Osteoblast (primary cell): Measurements from ENCODE around the gene CAMK4. TPM values are rescaled to one million over a fixed set of nuclear protein-coding genes. Genes with fewer than 3 reads are reported as not detected.

Experiments
- DNase-seq: peaks from one replicate; pipeline ENCODE4 v3.0.0; 2011; ENCODE audit warnings: low spot score, mixed read lengths; ENCODE audit not compliant: insufficient read length; ENCODE audit errors: missing footprints
- H2AFZ ChIP-seq: 2 replicates; pipeline ENCODE4 v1.6.0; 2011; ENCODE audit warnings: mild to moderate bottlenecking, low read length
- H3K27ac ChIP-seq: 2 replicates; pipeline ENCODE4 v1.5.1; 2011; ENCODE audit warnings: mild to moderate bottlenecking, low read depth, low read length, moderate library complexity
- H3K27me3 ChIP-seq: 2 replicates; pipeline ENCODE4 v1.6.0; 2012; ENCODE audit warnings: mild to moderate bottlenecking, control low read depth, inconsistent platforms, low read length, moderate library complexity; ENCODE audit not compliant: insufficient read depth
- H3K36me3 ChIP-seq: 2 replicates; pipeline ENCODE4 v1.5.1; 2011; ENCODE audit warnings: mild to moderate bottlenecking, low read length, control low read depth, moderate library complexity; ENCODE audit not compliant: insufficient read depth
- H3K4me1 ChIP-seq: 2 replicates; pipeline ENCODE4 v1.5.1; 2011; ENCODE audit warnings: mild to moderate bottlenecking, low read length, control low read depth, moderate library complexity; ENCODE audit not compliant: insufficient read depth
- H3K4me2 ChIP-seq: 2 replicates; pipeline ENCODE4 v1.6.0; 2011; ENCODE audit warnings: mild to moderate bottlenecking, low read length; ENCODE audit not compliant: insufficient read depth
- H3K4me3 ChIP-seq: fragments of 200-600 bp; sonication (generic); 3 replicates; pipeline ENCODE4 v1.5.1; 2012; ENCODE audit warnings: mild to moderate bottlenecking, low read length, inconsistent platforms; ENCODE audit not compliant: insufficient read depth
- H3K79me2 ChIP-seq: 2 replicates; pipeline ENCODE4 v1.6.0; 2012; ENCODE audit warnings: mild to moderate bottlenecking, low read length, control low read depth, inconsistent platforms; ENCODE audit not compliant: insufficient read depth
- H3K9me3 ChIP-seq: 2 replicates; pipeline ENCODE4 v1.5.1; 2011; ENCODE audit warnings: low read depth, low read length, control low read depth
- H4K20me1 ChIP-seq: 2 replicates; pipeline ENCODE4 v1.6.0; 2012; ENCODE audit warnings: mild to moderate bottlenecking, low read length, control low read depth; ENCODE audit not compliant: insufficient read depth
- total RNA-seq: library from RNA; depleted of rRNA; stranded (reverse); fragments of >200 nt; gene quantifications from 2 replicates; pipeline ENCODE4 v1.2.3, GENCODE V29; 2012
- TF ChIP-seq, protein P1 (sequence below): IDR thresholded peaks from 2 replicates; pipeline ENCODE4 v1.5.1; 2011; ENCODE audit warnings: mild to moderate bottlenecking, low read depth, low read length, moderate library complexity; ENCODE audit errors: extremely low read depth

The CAMK4 gene
- total RNA-seq, 1 donor, result 0.72 TPM

DNA sequence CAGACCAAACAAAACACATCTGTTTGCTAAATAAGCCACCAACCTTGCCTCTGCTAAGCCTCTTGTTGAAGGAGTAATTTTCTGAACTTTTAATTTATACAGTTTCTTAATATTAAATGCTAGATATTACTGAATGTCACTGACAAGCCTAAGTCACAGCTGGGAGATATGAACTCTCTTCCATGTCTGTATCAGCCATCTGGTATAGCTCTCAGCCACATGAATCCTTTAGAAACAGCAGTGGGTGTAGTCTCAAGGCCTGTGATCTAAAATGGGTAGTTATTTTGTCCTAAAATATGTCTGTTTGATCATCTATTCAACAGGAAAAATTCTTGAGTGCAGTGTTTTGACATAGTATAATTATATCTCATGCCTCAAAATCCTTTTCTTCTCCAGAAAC, 97.2 kb downstream of the CAMK4 start:
- H3K4me1 ChIP-seq, result no peaks in the 10 kb centered on the region
- TF ChIP-seq, protein P1, sequence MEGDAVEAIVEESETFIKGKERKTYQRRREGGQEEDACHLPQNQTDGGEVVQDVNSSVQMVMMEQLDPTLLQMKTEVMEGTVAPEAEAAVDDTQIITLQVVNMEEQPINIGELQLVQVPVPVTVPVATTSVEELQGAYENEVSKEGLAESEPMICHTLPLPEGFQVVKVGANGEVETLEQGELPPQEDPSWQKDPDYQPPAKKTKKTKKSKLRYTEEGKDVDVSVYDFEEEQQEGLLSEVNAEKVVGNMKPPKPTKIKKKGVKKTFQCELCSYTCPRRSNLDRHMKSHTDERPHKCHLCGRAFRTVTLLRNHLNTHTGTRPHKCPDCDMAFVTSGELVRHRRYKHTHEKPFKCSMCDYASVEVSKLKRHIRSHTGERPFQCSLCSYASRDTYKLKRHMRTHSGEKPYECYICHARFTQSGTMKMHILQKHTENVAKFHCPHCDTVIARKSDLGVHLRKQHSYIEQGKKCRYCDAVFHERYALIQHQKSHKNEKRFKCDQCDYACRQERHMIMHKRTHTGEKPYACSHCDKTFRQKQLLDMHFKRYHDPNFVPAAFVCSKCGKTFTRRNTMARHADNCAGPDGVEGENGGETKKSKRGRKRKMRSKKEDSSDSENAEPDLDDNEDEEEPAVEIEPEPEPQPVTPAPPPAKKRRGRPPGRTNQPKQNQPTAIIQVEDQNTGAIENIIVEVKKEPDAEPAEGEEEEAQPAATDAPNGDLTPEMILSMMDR, result no peak
- no peaks in the 10 kb centered on the region for H3K9me3 ChIP-seq
- H3K79me2 ChIP-seq, result no peaks in the 10 kb centered on the region
- no peak overlapping the region for H3K27ac ChIP-seq
- H2AFZ ChIP-seq, result no peak overlapping the region
- H4K20me1 ChIP-seq, result no peaks in the 10 kb centered on the region
- no peaks in the 10 kb centered on the region for H3K27me3 ChIP-seq
- H3K36me3 ChIP-seq, result no peaks in the 10 kb centered on the region
- H3K4me3 ChIP-seq, result no peak overlapping the region
- H3K4me2 ChIP-seq, result no peak overlapping the region
- no peak for DNase-seq

DNA sequence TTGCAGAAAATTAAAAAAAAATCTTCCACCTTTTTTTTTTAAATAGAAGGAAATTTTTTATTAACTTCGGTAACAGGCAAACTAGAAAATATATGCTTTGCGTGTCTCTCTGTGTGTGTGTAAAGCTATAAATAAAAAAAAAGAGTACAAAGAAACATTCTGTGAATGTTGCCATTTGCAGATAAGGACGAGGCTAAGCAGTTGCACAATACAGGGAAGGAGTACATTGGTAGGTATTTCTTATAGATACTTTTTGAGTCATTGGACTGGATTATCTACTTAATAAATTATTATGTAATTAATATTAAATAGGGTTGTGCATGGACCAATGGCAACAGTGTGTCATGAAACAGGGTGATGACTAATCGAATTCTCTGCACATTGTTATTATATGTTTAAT, 102.4 kb downstream of the CAMK4 start:
- Histone ChIP-seq H3K4me2 (no peak overlapping the region), H3K27me3 (no peaks in the 10 kb centered on the region), H4K20me1 (no peaks in the 10 kb centered on the region), H3K4me1 (no peaks in the 10 kb centered on the region), H3K79me2 (no peaks in the 10 kb centered on the region), H2AFZ (no peak overlapping the region), H3K36me3 (no peaks in the 10 kb centered on the region), H3K9me3 (no peaks in the 10 kb centered on the region), H3K27ac (no peak overlapping the region), H3K4me3 (no peak overlapping the region)
- TF ChIP-seq, protein P1, result no peak
- DNase-seq, result no peak

DNA sequence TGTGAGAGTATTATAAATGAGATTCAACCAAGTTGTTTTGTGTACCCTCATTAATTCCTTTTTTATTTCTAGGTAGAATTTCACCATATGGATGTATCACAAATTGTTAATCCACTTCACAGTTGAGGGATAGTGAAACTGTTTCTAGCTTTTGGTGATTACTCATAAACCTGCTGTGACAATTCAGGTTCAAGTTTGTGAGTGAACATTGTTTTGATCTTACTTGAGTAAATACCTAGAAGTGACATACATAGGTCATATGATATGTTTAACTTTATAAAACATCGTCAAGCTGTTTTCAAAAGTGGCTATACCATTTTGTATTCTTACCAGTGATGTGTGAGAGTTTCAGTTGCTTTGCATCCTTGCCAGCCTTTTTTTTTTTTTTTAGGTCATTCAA, 112.9 kb downstream of the CAMK4 start:
- no peaks in the 10 kb centered on the region for H3K9me3 ChIP-seq
- no peaks in the 10 kb centered on the region for H3K36me3 ChIP-seq
- H4K20me1 ChIP-seq, result no peaks in the 10 kb centered on the region
- no peak for DNase-seq
- no peaks in the 10 kb centered on the region for H3K79me2 ChIP-seq
- no peak overlapping the region for H3K4me3 ChIP-seq
- no peak overlapping the region for H2AFZ ChIP-seq
- H3K4me1 ChIP-seq, result no peaks in the 10 kb centered on the region
- no peaks in the 10 kb centered on the region for H3K27me3 ChIP-seq
- no peak overlapping the region for H3K4me2 ChIP-seq
- H3K27ac ChIP-seq, result no peak overlapping the region
- TF ChIP-seq, protein P1, result no peak

DNA sequence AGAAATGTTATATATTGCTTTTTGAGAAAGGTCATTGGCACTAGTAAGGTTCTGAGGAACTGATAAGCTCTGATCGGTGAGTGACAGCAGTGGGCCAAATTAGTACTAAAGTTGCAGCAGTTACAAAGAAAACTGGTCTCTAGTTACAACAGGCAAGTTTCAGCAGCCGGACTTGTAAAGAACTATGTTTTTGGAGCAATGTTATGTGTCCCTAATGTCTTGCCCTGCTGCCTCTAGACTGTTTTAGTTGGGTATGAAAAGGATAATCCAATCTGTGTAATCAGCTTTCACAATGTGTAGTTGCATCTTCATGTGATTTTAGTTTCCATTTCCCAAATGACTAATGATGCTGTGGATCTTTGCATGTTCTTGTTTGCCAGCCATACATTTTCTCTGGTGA, 113.5 kb downstream of the CAMK4 start:
- TF ChIP-seq, protein P1, result no peak
- H2AFZ ChIP-seq, result no peak overlapping the region

More for the DNA sequence above, 113.5 kb downstream of the CAMK4 start:
- no peaks in the 10 kb centered on the region for H4K20me1 ChIP-seq
- no peak overlapping the region for H3K4me2 ChIP-seq
- H3K27me3 ChIP-seq, result no peaks in the 10 kb centered on the region
- no peak overlapping the region for H3K27ac ChIP-seq
- H3K4me3 ChIP-seq, result no peak overlapping the region
- H3K79me2 ChIP-seq, result no peaks in the 10 kb centered on the region
- no peaks in the 10 kb centered on the region for H3K36me3 ChIP-seq
- H3K4me1 ChIP-seq, result no peaks in the 10 kb centered on the region
- no peak for DNase-seq
- H3K9me3 ChIP-seq, result no peaks in the 10 kb centered on the region
